AG04450 (cell line): ENCODE measurements around the gene CARNS1. TPM values are rescaled to one million over a fixed set of nuclear protein-coding genes. Genes with fewer than 3 reads are reported as not detected.

Source experiments
- CTCF ChIA-PET: fragments of 300-600, 350-600 bp; formaldehyde crosslinking; extraction: SDS; loops from one replicate; lab custom pipeline; 2022; ENCODE audit warnings: antibody characterized with exemption, inconsistent platforms; lab: Charles Lee
- POLR2A ChIA-PET: fragments of 350-600 bp; formaldehyde crosslinking; extraction: SDS; loops from one replicate; lab custom pipeline; 2021; ENCODE audit warnings: antibody characterized with exemption, inconsistent platforms; lab: Yijun Ruan, JAX
- DNase-seq: peaks from one replicate; pipeline ENCODE4 v3.0.0-alpha.2; 2011; ENCODE audit warnings: low read depth, low spot score
- H3K27ac ChIP-seq: one replicate; pipeline ENCODE4 v1.5.1; 2012; ENCODE audit warnings: low read depth, low read length, control low read depth
- H3K27me3 ChIP-seq: one replicate; pipeline ENCODE4 v1.6.0; 2012; ENCODE audit warnings: low read length; ENCODE audit not compliant: control insufficient read depth, insufficient read depth
- H3K4me3 ChIP-seq: 2 replicates; pipeline ENCODE4 v1.5.1; 2011; ENCODE audit warnings: mild to moderate bottlenecking, low read depth, low read length, control low read depth
- H3K9me3 ChIP-seq: 2 replicates; pipeline ENCODE4 v1.5.1; 2012; ENCODE audit warnings: low read length; ENCODE audit not compliant: control insufficient read depth, insufficient read depth
- CTCF ChIP-seq: IDR thresholded peaks from 2 replicates; pipeline ENCODE4 v1.5.1; 2011; ENCODE audit warnings: low read depth, low read length, control low read depth, inconsistent platforms
- polyA plus RNA-seq: library from polyadenylated mRNA; depleted of rRNA; stranded (reverse); fragments of >200 nt; gene quantifications from 2 replicates; pipeline ENCODE4 v1.2.3, GENCODE V29; 2011

Gene CARNS1
- polyA plus RNA-seq, 1 experiment, result 0.09 TPM

- no peak for TF ChIP-seq CTCF
- Histone ChIP-seq H3K4me3 (no peak overlapping the region), H3K9me3 (no peaks in the 10 kb centered on the region; the same call in 1 of the 2 replicates), H3K27me3 (no peaks in the 10 kb centered on the region), H3K27ac (no peak overlapping the region)
- CTCF ChIA-PET, result interaction anchor here (1.0 to 19.6 kb wide), 5 partner anchors 11 to 34 kb away, joined by 3 to 716 read pairs (median 7); partner anchors contain the start of genes CLCF1, PPP1CA and RAD9A
- no peak for DNase-seq
- POLR2A ChIA-PET, result interaction anchor here (3.5 kb wide), 1 partner anchor 14 kb away, joined by 12 read pairs; the partner anchor contains the start of gene POLD4
Observed at GRCh38 chr11:67367761-67368227, 47.7 kb upstream of the CARNS1 start.

DNA sequence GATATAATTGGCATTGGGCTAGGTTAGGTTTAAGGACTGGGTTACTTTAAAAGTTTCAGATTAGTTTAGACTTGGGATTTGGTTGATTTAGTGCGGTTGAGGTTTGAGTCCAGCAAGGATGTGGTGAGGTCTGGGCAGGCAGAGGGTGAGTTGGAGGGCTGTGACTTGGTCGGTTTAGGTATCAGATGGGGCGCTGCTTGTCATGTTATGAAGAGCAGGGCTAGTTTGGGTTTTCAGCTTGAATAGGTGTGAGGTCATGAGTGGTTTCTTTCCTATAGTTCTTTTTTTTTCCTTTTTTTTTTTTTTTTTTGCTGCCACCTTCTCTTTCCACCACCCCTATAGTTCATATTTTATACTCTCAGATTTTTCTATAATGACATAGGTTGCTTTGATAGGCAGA is 46.9 kb upstream of the CARNS1 start:
- H3K9me3 ChIP-seq, result no peaks in the 10 kb centered on the region; the same call in 1 of the 2 replicates
- no peak overlapping the region for H3K4me3 ChIP-seq
- DNase-seq, result no peak
- no peak for TF ChIP-seq CTCF
- ChIA-PET POLR2A (interaction anchor here (0.6 to 8.0 kb wide), 4 partner anchors 11 to 70 kb away, joined by 3 to 106 read pairs (median 4); partner anchors contain the start of genes POLD4 and PPP1CA), CTCF (interaction anchor here (3.0 to 24.1 kb wide), 2 partner anchors 10 to 13 kb away, joined by 39 to 716 read pairs; partner anchors contain the start of gene POLD4)
- no peaks in the 10 kb centered on the region for H3K27me3 ChIP-seq
- no peak overlapping the region for H3K27ac ChIP-seq

DNA sequence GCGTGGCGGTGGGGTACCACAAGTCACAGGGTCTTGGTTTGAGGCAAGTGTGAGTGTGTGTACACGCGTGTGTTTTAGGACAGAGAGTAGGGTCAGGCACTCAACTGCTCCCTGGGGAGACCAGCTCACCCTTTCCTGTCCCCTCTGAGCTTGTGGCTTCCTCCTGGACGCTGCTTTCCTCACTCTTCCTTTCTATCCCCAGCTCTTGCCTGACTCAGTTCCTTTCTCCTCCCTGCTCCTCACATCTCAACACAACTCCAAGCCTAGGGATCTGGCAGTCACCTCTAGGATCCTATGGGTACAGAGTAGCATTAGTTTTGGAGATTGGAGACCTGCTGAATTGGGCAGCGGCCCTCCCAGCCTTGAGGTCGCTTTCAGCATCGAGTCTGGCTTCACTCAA is 46.2 kb upstream of the CARNS1 start:
- peak overlapping the region; percentile 89 for H3K27ac ChIP-seq
- H3K27me3 ChIP-seq, result no peaks in the 10 kb centered on the region

DNA sequence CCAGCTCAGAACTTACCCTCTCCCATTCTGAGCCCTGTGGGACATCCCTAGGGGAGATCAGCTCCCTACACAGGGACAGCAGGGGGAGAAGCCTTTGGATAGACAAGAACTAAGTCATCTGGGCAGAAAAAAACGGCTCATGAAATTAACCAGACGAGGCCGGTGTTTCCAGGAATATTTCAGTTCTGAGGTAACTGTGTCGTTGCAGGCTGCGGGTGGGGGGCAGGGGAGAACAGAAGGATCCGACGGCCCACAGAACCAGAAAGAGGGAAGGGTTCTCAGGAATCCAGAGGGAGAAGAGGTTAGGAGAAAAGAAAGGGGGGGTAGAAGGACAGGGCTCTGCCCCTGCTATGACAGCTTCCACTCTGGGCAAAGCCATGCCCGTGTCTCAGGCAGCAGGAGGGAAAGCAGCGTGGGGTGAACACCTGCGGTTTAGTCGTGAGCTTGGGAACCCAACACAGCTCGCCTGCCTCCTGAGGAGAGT is 45.6 kb upstream of the CARNS1 start:
- Histone ChIP-seq H3K27ac (peak overlapping the region; percentile 89), H3K4me3 (peak overlapping the region; percentile 31), H3K27me3 (no peaks in the 10 kb centered on the region), H3K9me3 (no peaks in the 10 kb centered on the region; the same call in 1 of the 2 replicates)
- ChIA-PET POLR2A (interaction anchor here (0.7 to 8.0 kb wide), 5 partner anchors 10 to 159 kb away, joined by 4 to 106 read pairs (median 4); partner anchors contain the start of genes POLD4 and PPP1CA), CTCF (interaction anchor here (1.3 to 24.1 kb wide), 4 partner anchors 12 to 108 kb away, joined by 3 to 716 read pairs (median 23); partner anchors contain the start of gene POLD4)
- peak; percentile 13; the same call in 1 of the 2 replicates for TF ChIP-seq CTCF
- no peak for DNase-seq

More for the DNA sequence above, 46.2 kb upstream of the CARNS1 start:
- CTCF ChIA-PET, result interaction anchor here (3.0 to 24.1 kb wide), 2 partner anchors 11 to 12 kb away, joined by 39 to 716 read pairs; partner anchors contain the start of gene POLD4
- POLR2A ChIA-PET, result interaction anchor here (0.7 to 8.0 kb wide), 4 partner anchors 10 to 159 kb away, joined by 4 to 106 read pairs (median 4); partner anchors contain the start of genes POLD4 and PPP1CA
- DNase-seq, result no peak
- Histone ChIP-seq H3K9me3 (no peaks in the 10 kb centered on the region; the same call in 1 of the 2 replicates), H3K4me3 (no peak overlapping the region; the same call in 1 of the 2 replicates)
- TF ChIP-seq CTCF, result no peak
